HUES6 (cell line): Measurements from ENCODE around the gene LTBP2.

Experiments
- H3K27ac ChIP-seq: 2 replicates; pipeline ENCODE4 v1.7.0; 2013; ENCODE audit warnings: low read depth, mild to moderate bottlenecking, low read length, inconsistent platforms
- H3K27me3 ChIP-seq: 2 replicates; pipeline ENCODE4 v1.6.1; 2013; ENCODE audit warnings: low read length; ENCODE audit not compliant: control insufficient read depth, insufficient read depth
- H3K36me3 ChIP-seq: 2 replicates; pipeline ENCODE4 v1.6.1; 2013; ENCODE audit warnings: low read length; ENCODE audit not compliant: control insufficient read depth, insufficient read depth
- H3K4me1 ChIP-seq: 2 replicates; pipeline ENCODE4 v1.6.1; 2013; ENCODE audit warnings: low read length; ENCODE audit not compliant: control insufficient read depth, insufficient read depth
- H3K4me3 ChIP-seq: 2 replicates; pipeline ENCODE4 v1.5.1; 2013; ENCODE audit warnings: low read depth, low read length
- H3K9ac ChIP-seq: one replicate; pipeline ENCODE4 v1.6.1; 2013; ENCODE audit warnings: mild to moderate bottlenecking, low read length
- H3K9me3 ChIP-seq: 2 replicates; pipeline ENCODE4 v1.6.1; 2013; ENCODE audit warnings: low read depth, low read length; ENCODE audit not compliant: control insufficient read depth, insufficient read depth

LTBP2 gene

DNA sequence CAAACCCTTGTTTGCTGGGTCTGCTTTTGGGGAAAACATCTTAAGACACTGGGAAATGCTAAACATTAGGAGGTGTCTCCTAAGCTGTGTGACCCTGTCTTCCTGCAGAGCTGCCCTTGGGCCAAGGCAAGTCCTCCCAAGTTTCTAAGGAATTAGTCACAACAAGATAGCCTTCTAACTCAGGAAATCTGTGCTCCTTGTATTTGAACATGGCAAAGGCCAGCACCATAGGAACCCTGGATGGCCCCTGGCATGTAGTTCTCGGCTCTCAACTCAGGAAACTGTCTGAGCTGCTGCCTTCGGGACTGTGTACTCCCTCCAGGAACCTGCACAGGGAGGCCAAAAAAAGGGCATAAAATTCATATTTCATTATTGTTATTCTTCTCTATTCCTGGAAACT lies 37.6 kb upstream of the LTBP2 start:
- Histone ChIP-seq H3K27ac (no peak overlapping the region), H3K36me3 (no peaks in the 10 kb centered on the region), H3K9ac (no peak overlapping the region), H3K4me3 (no peak overlapping the region), H3K9me3 (no peaks in the 10 kb centered on the region), H3K27me3 (no peaks in the 10 kb centered on the region), H3K4me1 (peaks cover 10% of the 10 kb centered on the region; the same call in 1 of the 2 replicates)

DNA sequence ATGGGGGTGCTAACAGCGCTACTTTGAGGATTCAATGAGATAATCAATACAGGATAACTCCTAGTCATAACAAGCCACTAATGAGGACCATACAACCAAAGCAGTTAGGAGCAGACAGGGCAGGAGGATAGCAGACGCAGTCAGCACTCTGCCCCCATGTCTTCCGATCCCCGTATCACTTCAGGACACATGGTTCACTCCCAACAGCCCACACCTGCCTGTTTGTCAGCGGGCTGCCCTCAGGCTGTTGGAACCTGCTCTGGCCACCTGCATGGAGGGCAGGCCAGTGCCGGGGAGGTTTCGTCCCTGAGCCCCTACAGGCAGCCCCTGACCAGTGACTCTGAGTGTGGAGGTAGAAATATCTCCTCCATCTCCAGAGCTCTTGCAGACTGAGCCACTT lies 37.1 kb upstream of the LTBP2 start:
- Histone ChIP-seq H3K9me3 (no peaks in the 10 kb centered on the region), H3K4me1 (peaks cover 10% of the 10 kb centered on the region; the same call in 1 of the 2 replicates), H3K4me3 (no peak overlapping the region), H3K36me3 (no peaks in the 10 kb centered on the region), H3K27me3 (no peaks in the 10 kb centered on the region), H3K9ac (no peak overlapping the region), H3K27ac (no peak overlapping the region)

DNA sequence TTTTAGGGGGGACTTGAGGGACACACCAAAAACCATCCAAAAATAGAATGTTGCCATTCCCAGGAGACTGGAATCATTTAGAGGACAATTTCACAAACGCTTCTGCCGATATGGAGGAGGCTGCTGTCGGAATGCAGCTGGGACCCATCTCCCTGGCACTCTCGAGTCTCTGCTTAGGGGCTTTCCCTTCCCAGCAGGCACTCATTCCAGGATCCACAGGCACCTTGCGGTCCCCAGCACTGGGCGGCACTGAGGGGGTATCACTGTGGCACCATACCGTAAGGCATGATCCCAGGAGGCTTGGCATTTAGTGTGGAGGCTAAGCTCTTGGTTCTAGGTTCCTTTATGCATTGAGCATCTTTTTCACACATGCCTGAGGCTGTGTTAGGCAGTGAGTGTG lies 36.6 kb upstream of the LTBP2 start:
- H3K36me3 ChIP-seq = no peaks in the 10 kb centered on the region
- no peak overlapping the region for H3K27ac ChIP-seq
- peaks cover 10% of the 10 kb centered on the region; the same call in 1 of the 2 replicates for H3K4me1 ChIP-seq
- no peak overlapping the region for H3K4me3 ChIP-seq
- H3K27me3 ChIP-seq = no peaks in the 10 kb centered on the region
- no peak overlapping the region for H3K9ac ChIP-seq
- H3K9me3 ChIP-seq = no peaks in the 10 kb centered on the region

DNA sequence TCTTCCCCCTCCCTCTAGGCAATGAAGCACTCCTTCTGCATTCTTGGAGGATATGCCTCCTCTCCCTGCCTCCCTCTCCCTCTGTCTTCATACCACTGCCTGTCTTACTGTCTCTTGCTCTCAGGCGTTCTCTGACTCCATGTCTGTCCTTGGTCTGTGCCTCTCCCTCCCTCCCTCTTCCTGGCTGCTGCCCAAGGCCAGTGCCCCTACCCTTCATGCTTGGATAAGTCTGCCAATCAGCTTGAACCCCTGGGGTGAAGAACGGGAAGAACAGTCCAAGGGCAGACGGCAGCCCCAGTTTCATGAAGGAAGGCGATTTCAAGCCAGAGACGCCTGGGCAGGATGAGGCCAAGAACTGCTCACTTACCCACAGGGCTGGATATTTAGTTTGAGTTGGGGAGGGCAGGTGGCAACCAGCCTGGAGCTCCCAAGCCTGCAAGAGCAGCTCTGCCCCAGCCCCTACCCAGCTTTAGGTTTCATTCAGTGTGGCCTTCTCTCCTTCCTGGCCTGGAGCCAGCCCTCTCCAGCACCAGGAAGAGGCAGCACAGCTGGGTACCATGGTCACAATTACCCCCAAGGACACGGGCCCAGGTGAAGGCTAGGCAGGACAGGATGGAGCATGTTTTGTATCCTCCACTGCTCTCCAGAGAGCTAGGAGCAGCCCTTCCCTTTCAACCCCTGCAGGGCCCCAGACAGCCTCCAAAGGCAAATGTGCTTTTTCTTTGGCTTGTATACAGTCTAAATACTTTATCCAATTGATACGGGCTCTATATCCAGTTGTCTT lies 35.8 kb upstream of the LTBP2 start:
- no peaks in the 10 kb centered on the region for H3K27me3 ChIP-seq
- no peak overlapping the region for H3K9ac ChIP-seq
- peaks cover 10% of the 10 kb centered on the region; the same call in 1 of the 2 replicates for H3K4me1 ChIP-seq
- no peaks in the 10 kb centered on the region for H3K36me3 ChIP-seq
- H3K4me3 ChIP-seq = no peak overlapping the region
- no peaks in the 10 kb centered on the region for H3K9me3 ChIP-seq
- H3K27ac ChIP-seq = no peak overlapping the region

DNA sequence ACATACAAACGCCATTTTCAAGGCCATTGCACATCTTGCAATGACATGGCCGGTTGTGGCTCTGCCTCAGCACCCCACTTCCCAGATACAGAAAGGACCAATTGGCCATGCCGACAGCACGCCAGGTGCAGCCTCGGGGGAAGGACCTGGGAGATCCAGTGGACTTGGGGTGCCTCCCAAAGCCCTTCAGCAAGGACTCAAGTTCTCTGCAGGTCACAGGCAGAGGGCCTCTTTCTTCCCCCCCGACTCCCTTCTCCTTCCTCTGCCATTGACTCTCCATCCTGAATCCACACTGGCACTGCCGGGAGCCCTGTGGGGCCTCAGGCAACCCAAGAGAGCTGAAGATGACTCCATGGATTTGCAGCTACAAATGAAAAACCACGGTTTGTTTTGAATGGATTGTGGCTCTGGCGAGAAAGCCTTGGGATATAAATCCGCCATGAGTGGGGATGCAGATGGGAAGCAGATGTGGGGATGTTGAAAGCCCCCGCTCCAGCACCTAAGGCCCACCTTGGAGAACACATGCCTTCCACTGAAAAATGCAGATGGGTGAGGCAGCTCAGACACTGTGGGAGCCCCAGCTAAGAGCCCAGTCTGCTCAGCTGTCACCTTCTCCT lies 35.1 kb upstream of the LTBP2 start:
- Histone ChIP-seq H3K27ac (no peak overlapping the region), H3K4me3 (no peak overlapping the region), H3K4me1 (peaks cover 10% of the 10 kb centered on the region; the same call in 1 of the 2 replicates)

DNA sequence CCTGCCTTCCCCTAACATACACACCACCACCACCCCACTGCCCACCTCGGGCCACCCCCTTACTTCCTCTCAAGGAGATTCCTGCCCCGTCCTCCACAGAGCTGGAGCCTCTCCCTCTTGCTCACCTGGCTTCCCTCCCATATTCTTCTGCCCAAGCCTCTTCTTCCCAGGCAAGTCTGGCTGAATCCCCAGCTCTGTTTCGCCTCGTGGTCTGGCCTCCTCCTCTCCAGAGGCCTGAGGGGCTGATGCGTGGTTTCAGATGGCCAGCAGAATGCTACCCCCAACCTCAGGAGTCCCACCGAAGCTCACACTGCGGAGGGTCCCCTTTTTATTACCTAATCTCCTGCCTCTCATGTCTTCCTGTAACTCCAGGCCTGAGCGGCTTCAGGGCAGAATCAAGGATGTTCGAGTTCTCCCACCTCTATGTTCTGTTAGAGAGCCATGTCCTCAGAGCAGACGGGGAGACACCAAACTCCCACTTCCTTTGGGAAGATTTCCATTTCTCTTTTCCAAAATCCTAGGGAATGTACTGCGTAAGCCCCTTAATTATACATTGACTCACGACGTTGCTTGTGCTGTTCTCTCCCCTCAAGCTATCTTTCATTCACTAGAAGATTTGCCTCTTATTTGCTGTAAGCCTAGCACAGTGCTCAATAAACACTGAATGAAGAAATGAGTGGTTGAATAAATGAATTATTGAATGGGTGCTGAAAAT lies 33.9 kb upstream of the LTBP2 start:
- no peaks in the 10 kb centered on the region for H3K9me3 ChIP-seq
- no peak overlapping the region for H3K9ac ChIP-seq
- no peak overlapping the region for H3K27ac ChIP-seq
- no peak overlapping the region for H3K4me3 ChIP-seq
- H3K4me1 ChIP-seq = peaks cover 10% of the 10 kb centered on the region; the same call in 1 of the 2 replicates
- H3K27me3 ChIP-seq = no peaks in the 10 kb centered on the region
- H3K36me3 ChIP-seq = no peaks in the 10 kb centered on the region

More for the DNA sequence above, 35.1 kb upstream of the LTBP2 start:
- Histone ChIP-seq H3K36me3 (no peaks in the 10 kb centered on the region), H3K27me3 (no peaks in the 10 kb centered on the region), H3K9me3 (no peaks in the 10 kb centered on the region), H3K9ac (no peak overlapping the region)

DNA sequence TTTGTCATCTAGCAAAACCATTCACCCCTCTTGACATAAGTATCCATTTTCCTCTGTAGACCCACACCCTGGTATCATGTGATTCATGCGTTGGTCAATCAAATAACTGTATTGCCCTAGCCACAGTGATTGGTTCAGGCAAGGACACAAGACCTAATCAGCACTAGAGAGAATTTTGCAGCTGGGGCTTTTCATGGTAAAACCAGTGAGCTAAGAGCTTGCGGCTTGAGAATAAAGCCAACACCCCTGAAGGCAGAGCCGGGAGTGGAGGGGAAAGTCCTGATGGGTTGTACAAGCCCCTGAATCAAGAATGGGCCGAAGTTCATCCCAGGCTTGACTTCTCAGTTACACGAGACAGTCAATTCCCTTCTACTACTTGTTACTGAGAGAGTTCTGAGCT lies 33.2 kb upstream of the LTBP2 start:
- Histone ChIP-seq H3K27me3 (no peaks in the 10 kb centered on the region), H3K27ac (no peak overlapping the region)

DNA sequence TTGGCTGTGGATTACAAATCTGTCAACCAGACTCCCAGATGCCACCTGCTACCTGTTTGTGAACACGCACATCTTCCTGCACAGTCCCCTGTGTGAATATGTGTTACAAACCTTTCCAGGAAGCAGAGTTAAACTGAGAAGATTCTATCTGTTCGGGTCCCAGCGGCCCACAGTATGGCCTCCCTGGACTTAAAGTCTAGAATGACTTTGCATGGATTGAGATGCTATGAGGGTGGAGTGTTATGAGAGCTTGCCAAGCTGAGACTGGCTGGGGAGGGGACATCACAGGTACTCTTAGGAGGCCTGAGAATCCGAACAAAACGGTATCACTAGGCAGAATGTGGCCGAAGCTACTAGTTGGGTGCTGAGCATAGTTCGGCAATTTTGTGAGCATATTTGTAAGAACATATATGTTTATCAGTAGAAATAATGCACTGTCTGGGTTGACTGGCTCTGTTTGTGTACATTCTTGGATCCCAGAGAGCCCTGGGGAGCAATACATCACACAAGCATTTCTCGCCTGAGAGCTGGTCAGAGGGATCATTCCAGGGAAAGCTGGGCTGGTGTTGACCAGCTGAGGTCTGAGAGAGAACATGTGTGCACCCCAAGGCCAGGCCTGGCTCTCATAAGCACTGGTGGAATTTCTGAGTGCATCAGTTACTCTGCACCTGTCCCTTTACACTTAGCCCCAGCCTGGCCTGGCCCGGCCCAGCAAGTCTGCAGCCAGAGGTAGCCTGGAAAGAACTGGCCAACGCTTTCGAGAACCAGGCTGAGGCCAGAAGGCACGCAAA lies 29.8 kb upstream of the LTBP2 start:
- no peaks in the 10 kb centered on the region for H3K27me3 ChIP-seq
- no peak overlapping the region for H3K9ac ChIP-seq
- no peaks in the 10 kb centered on the region for H3K36me3 ChIP-seq
- no peak overlapping the region for H3K27ac ChIP-seq
- H3K9me3 ChIP-seq = no peaks in the 10 kb centered on the region
- peaks cover 8% of the 10 kb centered on the region; the same call in 1 of the 2 replicates for H3K4me1 ChIP-seq
- H3K4me3 ChIP-seq = no peak overlapping the region

More for the DNA sequence above, 33.2 kb upstream of the LTBP2 start:
- Histone ChIP-seq H3K4me1 (peaks cover 10% of the 10 kb centered on the region; the same call in 1 of the 2 replicates), H3K36me3 (no peaks in the 10 kb centered on the region), H3K9ac (no peak overlapping the region), H3K9me3 (no peaks in the 10 kb centered on the region), H3K4me3 (no peak overlapping the region)

DNA sequence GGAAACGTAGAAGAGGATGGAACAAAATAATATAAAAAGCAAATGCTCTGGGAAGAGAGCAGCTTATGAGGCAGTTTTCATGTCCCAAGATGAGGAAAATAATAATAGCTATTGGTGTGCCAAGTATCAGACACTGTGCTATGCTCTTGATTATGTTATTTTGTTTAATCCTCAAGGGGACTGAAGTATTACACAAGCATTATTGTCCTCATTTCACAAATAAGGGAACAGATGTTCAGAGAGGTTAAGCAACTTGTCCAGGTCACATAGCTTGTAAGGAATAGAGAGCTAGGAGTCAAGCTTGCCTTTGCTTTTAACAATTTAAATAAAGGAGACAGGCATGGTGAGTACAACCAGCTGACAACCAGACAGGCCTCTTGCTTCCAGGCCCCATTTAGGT lies 26.9 kb upstream of the LTBP2 start:
- Histone ChIP-seq H3K36me3 (no peaks in the 10 kb centered on the region), H3K9me3 (no peaks in the 10 kb centered on the region), H3K27ac (no peak overlapping the region), H3K9ac (no peak overlapping the region), H3K4me1 (peaks cover 20% of the 10 kb centered on the region; the same call in 1 of the 2 replicates), H3K4me3 (no peak overlapping the region), H3K27me3 (no peaks in the 10 kb centered on the region)

DNA sequence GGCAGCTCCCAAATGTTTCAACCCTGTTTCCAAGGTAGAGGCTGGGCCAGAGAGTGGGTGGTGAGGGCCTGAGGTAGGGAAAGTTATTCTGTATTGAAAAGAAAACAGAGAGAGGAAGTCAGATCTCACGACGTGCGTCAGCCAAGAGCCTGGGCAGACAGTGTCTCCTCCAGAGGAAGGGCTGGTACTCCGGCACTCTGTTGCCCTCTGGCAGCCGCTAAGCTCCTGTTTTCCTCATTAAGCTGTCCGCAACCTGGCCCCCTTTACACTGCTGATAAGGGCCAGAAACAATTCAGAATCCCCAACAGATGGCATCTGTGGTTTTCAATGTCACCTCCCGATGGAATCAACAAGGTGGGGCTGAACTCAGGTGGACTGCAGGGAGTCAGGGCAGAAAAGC lies 26.0 kb upstream of the LTBP2 start:
- Histone ChIP-seq H3K9ac (no peak overlapping the region), H3K9me3 (no peaks in the 10 kb centered on the region), H3K36me3 (no peaks in the 10 kb centered on the region), H3K4me3 (no peak overlapping the region), H3K4me1 (peaks cover 20% of the 10 kb centered on the region; the same call in 1 of the 2 replicates), H3K27me3 (no peaks in the 10 kb centered on the region), H3K27ac (no peak overlapping the region)
